Stimulated activated naive CD4-positive, alpha-beta T cell (primary cell): ENCODE results near the gene MEGF6.
A peak's percentile ranks its signal among the peaks of the same experiment; 100 is the strongest.

Experiments used
- DNase-seq, 6 experiments: peaks; one replicate each; lab custom pipeline; 2025; lab: John Stamatoyannopoulos, UW

MEGF6 gene

DNA sequence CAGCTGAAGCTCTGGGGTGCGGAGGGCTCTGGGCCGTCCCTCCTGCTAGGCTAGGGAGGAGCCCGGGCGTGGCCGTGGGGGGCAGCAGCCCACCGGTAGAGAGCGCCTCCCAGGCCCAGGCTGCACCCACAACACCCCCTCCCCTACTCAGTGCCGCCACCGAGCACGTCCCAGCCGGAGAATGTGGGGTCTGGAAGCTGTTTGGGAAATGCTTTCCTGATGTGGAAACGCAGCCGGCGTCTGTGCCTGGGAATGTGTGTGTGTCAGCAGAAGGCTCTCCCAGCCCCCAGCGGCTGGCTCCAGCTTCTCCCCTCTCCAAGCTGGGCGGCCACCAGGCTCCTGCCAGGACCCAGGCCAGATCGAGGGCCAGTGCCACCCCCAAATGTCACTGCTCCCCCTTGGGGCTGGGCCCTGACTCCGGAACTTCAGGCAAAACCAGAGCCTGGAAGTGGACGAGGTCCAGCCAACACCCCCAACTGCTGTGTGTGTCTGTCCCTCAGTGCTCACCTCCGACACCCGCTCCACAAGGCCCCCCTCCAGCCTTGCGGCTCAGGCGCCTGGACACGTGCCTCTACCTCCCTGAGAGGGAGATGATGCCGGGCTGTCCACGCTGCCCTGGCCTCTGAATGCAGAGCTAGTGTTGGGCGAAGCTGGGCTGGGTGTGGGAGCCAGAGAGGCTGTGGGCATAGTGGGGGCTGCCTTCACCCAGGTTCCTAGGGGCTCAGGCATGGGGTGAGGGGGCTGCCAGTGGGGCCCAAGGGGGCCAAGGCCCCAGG lies 74.7 kb downstream of the MEGF6 start:
- no peak for DNase-seq

GRCh38 chr1:3535732-3536131 lies 75.6 kb downstream of the MEGF6 start:
- DNase-seq: no peak

DNA sequence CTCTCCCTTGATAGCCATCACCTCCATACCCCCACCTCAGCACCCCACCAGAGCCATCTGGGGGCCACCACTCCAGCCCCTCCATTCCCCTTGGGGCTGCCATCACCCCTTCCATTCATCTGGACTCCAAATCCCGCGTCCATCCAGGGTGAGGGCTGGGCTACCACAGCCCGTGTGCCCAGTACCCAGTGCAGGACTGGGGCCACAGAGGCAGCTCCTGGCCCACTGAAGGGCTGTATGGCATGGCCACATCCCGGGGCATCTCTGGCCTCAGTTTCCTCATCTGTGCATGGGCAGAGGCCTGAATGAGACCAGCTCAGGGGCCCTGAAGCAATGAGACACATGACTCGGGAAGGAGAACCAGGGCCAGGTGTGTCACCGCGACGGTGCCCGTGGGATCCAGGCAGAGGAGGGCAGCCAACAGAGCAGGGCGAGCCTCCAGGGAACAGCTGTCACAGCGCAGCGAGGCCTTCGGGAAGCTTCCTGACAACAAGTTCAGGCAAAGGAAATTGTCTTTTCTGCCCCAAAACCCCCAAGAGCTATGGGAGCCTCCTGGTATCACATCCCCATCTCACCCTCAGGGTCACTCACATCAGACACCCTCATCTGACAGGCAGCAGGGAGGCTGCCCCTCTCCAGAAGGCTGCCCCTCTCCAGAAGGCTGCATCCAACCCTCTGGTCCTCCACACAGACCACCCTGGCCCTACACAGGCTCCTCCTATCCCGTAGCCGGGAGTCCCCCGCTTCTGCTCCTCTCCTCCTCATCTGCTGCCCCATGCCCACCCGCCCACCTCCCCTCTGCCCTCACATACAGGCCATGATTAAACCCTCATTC lies 76.3 kb downstream of the MEGF6 start:
- DNase-seq: no peak

DNA sequence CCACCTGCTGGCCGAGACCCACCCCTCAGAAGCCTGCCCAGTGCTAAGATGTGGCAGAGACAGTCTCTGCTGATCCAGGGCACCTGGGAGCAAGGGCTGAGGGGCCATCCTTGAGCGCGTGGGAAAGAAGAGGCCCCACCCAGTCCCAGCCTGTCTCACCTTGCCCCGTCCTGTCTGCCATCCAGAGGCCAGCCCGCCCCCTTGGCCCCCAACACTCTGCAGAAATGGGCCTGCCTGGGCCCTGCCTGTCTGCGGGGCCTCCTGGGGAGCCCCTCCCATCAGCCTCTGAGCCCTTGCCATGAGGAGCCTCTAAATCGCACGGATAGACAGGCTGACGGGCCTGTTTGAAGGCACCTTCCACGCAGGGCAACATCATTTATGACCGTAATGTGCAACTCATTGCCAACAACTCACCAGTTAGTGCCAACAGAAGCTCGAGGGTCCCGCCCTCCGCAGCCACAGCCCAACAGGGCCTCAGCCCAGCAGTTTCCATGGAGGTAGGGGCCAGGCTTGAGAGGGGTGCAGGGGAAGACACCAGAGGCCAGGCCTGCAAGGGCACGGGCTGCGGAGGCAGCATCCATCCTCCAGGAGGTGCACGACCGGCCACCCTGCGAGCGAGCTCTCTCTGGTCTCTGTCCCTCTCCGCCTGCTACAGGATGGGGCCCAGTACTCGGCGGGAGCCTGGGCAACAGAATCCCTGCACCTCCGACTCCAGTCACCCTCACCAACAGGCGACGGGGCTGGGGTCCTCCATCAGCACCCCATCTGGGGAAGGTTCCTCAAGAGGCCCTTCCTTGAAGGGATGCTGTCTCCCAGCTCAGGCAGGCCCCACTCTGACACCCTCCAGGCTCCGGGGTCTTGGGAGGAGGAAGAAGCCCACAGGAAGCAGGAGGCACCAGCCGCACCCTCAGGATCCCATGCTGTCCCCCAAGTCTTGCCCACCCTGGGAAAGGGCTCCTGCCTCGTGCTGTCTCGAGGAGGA lies 78.0 kb downstream of the MEGF6 start:
- DNase-seq: no peak

- DNase-seq: no peak
Observed at GRCh38 chr1:3531928-3532327, 79.4 kb downstream of the MEGF6 start.

DNA sequence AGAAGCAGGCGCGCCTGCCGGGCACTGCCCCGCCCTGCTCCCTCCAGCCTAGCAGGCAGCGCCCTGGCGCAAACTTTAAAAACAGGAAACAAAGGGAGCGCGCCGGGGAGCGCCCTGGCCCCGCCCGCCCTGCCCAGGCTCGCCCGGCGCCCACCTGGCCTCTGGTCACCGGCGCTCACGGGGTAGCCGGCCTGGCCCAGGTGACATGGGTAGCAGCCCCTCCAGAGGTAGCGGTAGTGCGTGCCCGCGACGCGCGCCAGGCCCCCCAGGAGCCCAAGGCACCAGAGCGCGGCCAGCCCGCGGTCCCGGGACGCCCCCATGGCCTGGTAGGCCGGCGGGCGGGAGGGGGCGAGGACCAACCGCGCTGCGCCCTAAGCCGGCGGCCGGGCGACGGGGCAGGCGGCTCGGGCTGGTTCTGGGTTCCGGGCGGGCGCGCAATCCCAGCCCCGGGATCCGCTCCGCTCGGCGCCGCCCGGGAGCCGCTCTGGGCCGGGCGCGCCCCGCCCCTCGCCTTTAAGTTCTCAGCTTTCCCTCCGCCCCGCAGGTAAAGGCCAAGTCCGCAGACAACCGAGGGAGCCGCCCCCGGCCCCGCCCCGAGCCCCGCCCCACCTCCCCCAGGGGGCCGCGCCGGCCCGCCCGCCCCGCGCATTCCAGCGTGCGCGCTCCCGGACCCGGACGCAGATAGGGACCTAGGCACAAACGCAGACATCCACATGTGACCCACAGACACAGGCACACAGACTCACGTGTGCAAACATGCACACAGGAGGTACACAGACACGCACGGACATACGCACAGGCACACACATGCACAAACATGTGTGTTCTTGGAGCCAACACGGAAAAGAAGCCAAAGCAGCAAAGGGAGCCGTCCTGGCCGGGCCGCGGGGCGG lies 80.1 kb downstream of the MEGF6 start:
- DNase-seq: peak; percentile 74 to 89 (median 84)

DNA sequence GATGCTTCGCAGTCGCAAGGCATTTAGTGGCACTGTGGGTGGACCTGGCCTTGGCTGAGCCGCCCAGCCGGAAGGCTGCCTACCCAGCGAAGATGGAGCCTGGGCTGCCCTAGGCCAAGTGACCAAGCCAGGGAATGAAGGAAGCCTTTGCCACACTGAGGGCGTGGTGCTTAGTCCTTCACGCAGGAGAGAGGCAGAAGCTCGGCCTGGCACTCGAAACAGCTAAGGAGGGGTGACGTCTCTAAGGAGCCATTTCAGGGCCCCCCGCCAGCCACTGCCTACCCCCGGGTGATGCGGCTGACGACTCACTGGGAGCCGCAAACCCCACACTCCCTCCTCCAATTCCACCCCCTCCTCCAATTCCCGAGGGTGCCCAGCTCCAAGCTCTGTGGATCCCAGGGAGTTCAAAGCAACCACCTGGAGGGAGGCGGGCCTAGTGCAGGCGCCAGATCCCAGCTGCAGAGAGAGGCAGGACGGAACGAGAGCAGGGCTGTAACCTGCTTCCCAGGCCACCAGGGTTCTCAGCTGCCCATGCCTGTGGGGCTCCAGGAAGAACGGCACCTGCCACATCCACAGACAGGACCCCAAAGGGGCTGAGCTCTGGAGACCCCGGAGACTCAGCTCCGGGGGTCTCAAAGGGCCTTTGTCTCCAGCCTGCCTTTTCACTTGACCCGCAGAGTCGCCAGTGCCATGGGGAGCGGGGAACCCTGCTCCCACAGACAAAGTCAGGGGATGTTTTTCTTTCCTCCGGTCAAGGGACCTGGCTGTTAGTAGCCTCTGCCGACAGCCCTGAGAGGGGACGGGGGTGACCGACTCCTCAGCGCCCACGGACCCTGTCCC lies 81.0 kb downstream of the MEGF6 start:
- DNase-seq: peak in 2 of 6 experiments; percentile 25 to 28

GRCh38 chr1:3529099-3529729 lies 82.1 kb downstream of the MEGF6 start:
- DNase-seq: no peak

DNA sequence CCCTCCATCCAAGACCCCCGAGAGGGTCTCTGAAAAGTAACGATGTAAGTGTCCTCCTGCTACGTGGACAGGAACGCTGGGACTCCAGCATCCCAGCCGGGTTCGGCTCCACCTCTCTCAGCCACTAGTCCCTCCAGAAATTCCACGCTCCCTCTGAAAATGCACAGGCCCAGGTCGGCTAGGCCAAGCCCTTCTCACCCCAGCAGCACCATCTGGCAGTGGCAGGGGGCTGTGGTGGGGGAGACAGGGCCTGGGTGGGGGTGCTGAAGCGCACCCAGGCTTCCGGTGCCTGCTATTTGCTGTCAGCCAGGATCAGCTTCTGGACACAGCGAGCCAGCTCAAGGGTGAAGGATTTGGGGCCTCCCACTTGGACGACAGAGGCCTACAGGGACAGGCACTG lies 83.5 kb downstream of the MEGF6 start:
- DNase-seq: no peak

- DNase-seq: no peak
Observed at GRCh38 chr1:3525551-3526482, 85.5 kb downstream of the MEGF6 start.

- DNase-seq: no peak
Observed at GRCh38 chr1:3524556-3525203, 86.6 kb downstream of the MEGF6 start.

- DNase-seq: no peak
Observed at GRCh38 chr1:3523980-3524379, 87.3 kb downstream of the MEGF6 start.

- DNase-seq: no peak
Observed at GRCh38 chr1:3522564-3523265, 88.6 kb downstream of the MEGF6 start.

DNA sequence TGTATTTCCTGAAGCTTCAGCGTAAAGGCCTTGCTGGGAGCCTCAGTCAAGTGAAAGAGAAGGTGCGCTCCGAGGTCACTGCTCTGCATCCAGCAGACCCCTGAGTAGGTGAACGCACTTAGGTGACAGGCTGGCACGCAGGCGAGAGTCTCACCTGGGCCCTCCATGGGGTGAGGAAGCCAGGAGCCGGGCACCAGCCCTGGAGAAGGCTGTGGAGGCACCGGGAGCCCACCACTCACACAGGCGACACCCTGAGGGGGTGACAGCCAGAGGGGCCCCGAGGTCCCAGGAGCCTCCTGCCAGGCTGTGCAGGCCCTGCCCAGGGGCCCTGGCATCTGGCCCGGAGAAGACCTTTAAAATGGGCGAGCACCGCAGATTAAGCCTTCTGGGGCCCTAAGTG lies 89.2 kb downstream of the MEGF6 start:
- DNase-seq: no peak

DNA sequence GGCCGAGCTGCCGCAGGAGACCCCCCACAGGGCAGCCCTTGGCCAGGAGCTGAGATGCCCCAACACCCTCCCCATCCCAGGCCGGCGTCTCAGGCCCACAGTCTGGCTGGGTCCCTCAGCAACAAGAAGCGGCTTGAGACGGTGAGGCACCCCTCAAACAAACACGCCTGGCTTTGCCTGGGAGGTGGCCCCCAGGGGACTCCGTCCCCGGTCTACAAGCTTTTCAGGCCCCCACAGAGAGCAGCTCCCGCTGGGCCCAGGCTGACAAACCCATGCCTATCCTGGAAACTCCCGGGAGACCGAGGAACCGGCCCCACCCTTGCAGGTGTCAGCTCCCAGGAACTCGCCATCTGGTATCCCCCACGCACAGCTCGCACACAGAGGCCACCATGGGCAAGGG lies 89.9 kb downstream of the MEGF6 start:
- DNase-seq: no peak

- no peak for DNase-seq
Observed at GRCh38 chr1:3520419-3521378, 90.6 kb downstream of the MEGF6 start.
